HEK293 (cell line): Measurements from ENCODE around the gene IRF3.

Source experiments
- BCL11A ChIP-seq: fragments of 450-650 bp; formaldehyde crosslinking; IDR thresholded peaks from 2 replicates; pipeline ENCODE4 v1.5.1; 2016; ENCODE audit warnings: low read depth, missing biosample characterization, missing genetic modification characterization
- EGR2 ChIP-seq: fragments of 450-650 bp; formaldehyde crosslinking; IDR thresholded peaks from 2 replicates; pipeline ENCODE4 v1.5.1; 2016; ENCODE audit warnings: low read depth, missing biosample characterization, missing genetic modification characterization
- GLIS1 ChIP-seq: fragments of 450-650 bp; formaldehyde crosslinking; IDR thresholded peaks from 2 replicates; pipeline ENCODE4 v1.5.1; 2016; ENCODE audit warnings: missing biosample characterization, missing genetic modification characterization
- KLF8 ChIP-seq: fragments of 450-650 bp; formaldehyde crosslinking; IDR thresholded peaks from 2 replicates; pipeline ENCODE4 v1.5.1; 2016; ENCODE audit warnings: missing biosample characterization, missing genetic modification characterization
- OVOL3 ChIP-seq: fragments of 450-650 bp; formaldehyde crosslinking; IDR thresholded peaks from 2 replicates; pipeline ENCODE4 v1.5.1; 2016; ENCODE audit warnings: missing biosample characterization, missing genetic modification characterization
- PBX3 ChIP-seq: sonication (generic); formaldehyde crosslinking; IDR thresholded peaks from 2 replicates; pipeline ENCODE4 v1.8.1; 2022; ENCODE audit warnings: mild to moderate bottlenecking, moderate library complexity, missing genetic modification reagents
- PRDM1 ChIP-seq: fragments of 450-650 bp; formaldehyde crosslinking; IDR thresholded peaks from 2 replicates; pipeline ENCODE4; 2016; ENCODE audit warnings: missing biosample characterization, missing genetic modification characterization
- SETDB1 ChIP-seq: IDR thresholded peaks from one replicate; pipeline ENCODE4 v1.6.1; 2017; ENCODE audit warnings: mild to moderate bottlenecking, low read length, moderate library complexity, mixed read lengths; ENCODE audit not compliant: insufficient read length
- ZBTB1 ChIP-seq: fragments of 450-650 bp; formaldehyde crosslinking; IDR thresholded peaks from 2 replicates; pipeline ENCODE4 v1.5.1; 2016; ENCODE audit warnings: missing biosample characterization, missing genetic modification characterization
- ZBTB17 ChIP-seq: fragments of 450-650 bp; formaldehyde crosslinking; IDR thresholded peaks from 2 replicates; pipeline ENCODE4 v1.5.1; 2016; ENCODE audit warnings: missing biosample characterization, missing genetic modification characterization
- ZFHX2 ChIP-seq: fragments of 450-650 bp; formaldehyde crosslinking; conservative IDR thresholded peaks from 2 replicates; pipeline ENCODE4 v1.5.1; 2016; ENCODE audit warnings: missing biosample characterization, missing genetic modification characterization
- ZNF169 ChIP-seq: fragments of 450-650 bp; formaldehyde crosslinking; IDR thresholded peaks from 2 replicates; pipeline ENCODE4 v1.5.1; 2016; ENCODE audit warnings: missing biosample characterization, missing genetic modification characterization
- ZNF2 ChIP-seq: fragments of 450-650 bp; formaldehyde crosslinking; IDR thresholded peaks from 2 replicates; pipeline ENCODE4 v1.5.1; 2016; ENCODE audit warnings: missing biosample characterization, missing genetic modification characterization
- ZNF248 ChIP-seq: fragments of 450-650 bp; formaldehyde crosslinking; IDR thresholded peaks from 2 replicates; pipeline ENCODE4 v1.5.1; 2017; ENCODE audit warnings: missing biosample characterization, missing genetic modification characterization
- ZNF274 ChIP-seq, 2 experiments: fragments of 200-500 bp in 1 of 2; fragments of 450-650 bp in 1 of 2; sonication (Bioruptor generic) in 1 of 2; formaldehyde crosslinking in 1 of 2; IDR thresholded peaks; 2 replicates each; pipeline versions ENCODE4 v1.5.1 to v1.6.1; 2014 to 2016; ENCODE audit warnings: borderline replicate concordance in 1 of 2, inconsistent platforms in 1 of 2, low read length in 1 of 2, missing biosample characterization in 1 of 2, missing genetic modification characterization in 1 of 2
- ZNF302 ChIP-seq: fragments of 450-650 bp; formaldehyde crosslinking; IDR thresholded peaks from 2 replicates; pipeline ENCODE4 v1.5.1; 2016; ENCODE audit warnings: missing biosample characterization, missing genetic modification characterization, low read depth
- ZNF335 ChIP-seq: fragments of 450-650 bp; formaldehyde crosslinking; conservative IDR thresholded peaks from 2 replicates; pipeline ENCODE4 v1.5.1; 2016; ENCODE audit warnings: missing biosample characterization, missing genetic modification characterization
- ZNF37A ChIP-seq: fragments of 450-650 bp; IDR thresholded peaks from 2 replicates; pipeline ENCODE4 v1.5.1; 2018; ENCODE audit warnings: missing biosample characterization, missing genetic modification characterization
- ZNF404 ChIP-seq: fragments of 450-650 bp; formaldehyde crosslinking; IDR thresholded peaks from 2 replicates; pipeline ENCODE4 v1.5.1; 2017; ENCODE audit warnings: missing biosample characterization, missing genetic modification characterization
- ZNF433 ChIP-seq: fragments of 450-650 bp; formaldehyde crosslinking; IDR thresholded peaks from 2 replicates; pipeline ENCODE4 v1.5.1; 2016; ENCODE audit warnings: missing biosample characterization, missing genetic modification characterization, low read depth
- ZNF488 ChIP-seq: fragments of 450-650 bp; formaldehyde crosslinking; IDR thresholded peaks from 2 replicates; pipeline ENCODE4 v1.5.1; 2016; ENCODE audit warnings: missing biosample characterization, missing genetic modification characterization
- ZNF521 ChIP-seq: fragments of 450-650 bp; formaldehyde crosslinking; IDR thresholded peaks from 2 replicates; pipeline ENCODE4 v1.5.1; 2017; ENCODE audit warnings: missing biosample characterization, mild to moderate bottlenecking, missing genetic modification characterization
- ZNF530 ChIP-seq: fragments of 450-650 bp; formaldehyde crosslinking; IDR thresholded peaks from 2 replicates; pipeline ENCODE4 v1.5.1; 2016; ENCODE audit warnings: low read depth, missing biosample characterization, missing genetic modification characterization
- ZNF548 ChIP-seq: fragments of 450-650 bp; formaldehyde crosslinking; IDR thresholded peaks from 2 replicates; pipeline ENCODE4 v1.5.1; 2016; ENCODE audit warnings: missing biosample characterization, missing genetic modification characterization
- ZNF558 ChIP-seq: fragments of 450-650 bp; formaldehyde crosslinking; IDR thresholded peaks from 2 replicates; pipeline ENCODE4 v1.5.1; 2016; ENCODE audit warnings: missing biosample characterization, missing genetic modification characterization
- ZNF571 ChIP-seq: fragments of 450-650 bp; formaldehyde crosslinking; IDR thresholded peaks from 2 replicates; pipeline ENCODE4 v1.5.0; 2017; ENCODE audit warnings: missing biosample characterization, missing genetic modification characterization
- ZNF610 ChIP-seq: fragments of 450-650 bp; formaldehyde crosslinking; IDR thresholded peaks from 2 replicates; pipeline ENCODE4 v1.5.1; 2016; ENCODE audit warnings: missing biosample characterization, missing genetic modification characterization, borderline replicate concordance
- ZNF660 ChIP-seq: fragments of 450-650 bp; IDR thresholded peaks from 2 replicates; pipeline ENCODE4 v1.5.1; 2018; ENCODE audit warnings: missing biosample characterization, mild to moderate bottlenecking, missing genetic modification characterization
- ZNF76 ChIP-seq: fragments of 450-650 bp; formaldehyde crosslinking; IDR thresholded peaks from 2 replicates; pipeline ENCODE4; 2016; ENCODE audit warnings: low read depth, missing biosample characterization, missing genetic modification characterization, borderline replicate concordance
- ZNF791 ChIP-seq: fragments of 450-650 bp; formaldehyde crosslinking; IDR thresholded peaks from 2 replicates; pipeline ENCODE4 v1.5.1; 2016; ENCODE audit warnings: missing biosample characterization, missing genetic modification characterization
- TF ChIP-seq, protein P1 (sequence below): fragments of 450-650 bp; formaldehyde crosslinking; IDR thresholded peaks from 2 replicates; pipeline ENCODE4 v1.5.1; 2016; ENCODE audit warnings: missing biosample characterization, missing genetic modification characterization
- TF ChIP-seq, protein P2 (sequence below): fragments of 450-650 bp; formaldehyde crosslinking; IDR thresholded peaks from 2 replicates; pipeline ENCODE4 v1.5.1; 2017; ENCODE audit warnings: missing biosample characterization, missing genetic modification characterization
- TF ChIP-seq, protein P3 (sequence below): fragments of 450-650 bp; formaldehyde crosslinking; IDR thresholded peaks from 2 replicates; pipeline ENCODE4 v1.5.1; 2016; ENCODE audit warnings: missing biosample characterization, missing genetic modification characterization
- TF ChIP-seq, protein P4 (sequence below): fragments of 450-650 bp; IDR thresholded peaks from 2 replicates; pipeline ENCODE4 v1.5.1; 2018; ENCODE audit warnings: missing biosample characterization, missing genetic modification characterization

The IRF3 gene

GRCh38 chr19:49677231-49677900, 11.7 kb upstream of the IRF3 start, which contains the start of gene PRMT1 (continued):
- no peak for TF ChIP-seq ZNF274 (IDR thresholded peaks at IDR 0.05; ENCODE audit: low read length)
- no peak for TF ChIP-seq ZNF274 (tag by site-specific recombination; IDR thresholded peaks at IDR 0.05; ENCODE audit: borderline replicate concordance)
- TF ChIP-seq ZNF433 (tag by site-specific recombination) = no peak
- TF ChIP-seq, protein P1, sequence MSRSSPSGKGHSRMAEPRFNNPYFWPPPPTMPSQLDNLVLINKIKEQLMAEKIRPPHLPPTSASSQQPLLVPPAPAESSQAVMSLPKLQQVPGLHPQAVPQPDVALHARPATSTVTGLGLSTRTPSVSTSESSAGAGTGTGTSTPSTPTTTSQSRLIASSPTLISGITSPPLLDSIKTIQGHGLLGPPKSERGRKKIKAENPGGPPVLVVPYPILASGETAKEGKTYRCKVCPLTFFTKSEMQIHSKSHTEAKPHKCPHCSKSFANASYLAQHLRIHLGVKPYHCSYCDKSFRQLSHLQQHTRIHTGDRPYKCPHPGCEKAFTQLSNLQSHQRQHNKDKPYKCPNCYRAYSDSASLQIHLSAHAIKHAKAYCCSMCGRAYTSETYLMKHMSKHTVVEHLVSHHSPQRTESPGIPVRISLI = no peak
- TF ChIP-seq ZNF2 (tag by site-specific recombination) = peak; percentile 61; the same call in 1 of the 2 replicates
- no peak for TF ChIP-seq ZNF302 (tag by site-specific recombination)
- TF ChIP-seq ZNF530 = no peak
- TF ChIP-seq ZNF248 (tag by site-specific recombination) = no peak
- TF ChIP-seq ZNF558 (tag by site-specific recombination) = no peak
- TF ChIP-seq ZNF335 (tag by site-specific recombination) = peak; percentile 86
- TF ChIP-seq, protein P2, sequence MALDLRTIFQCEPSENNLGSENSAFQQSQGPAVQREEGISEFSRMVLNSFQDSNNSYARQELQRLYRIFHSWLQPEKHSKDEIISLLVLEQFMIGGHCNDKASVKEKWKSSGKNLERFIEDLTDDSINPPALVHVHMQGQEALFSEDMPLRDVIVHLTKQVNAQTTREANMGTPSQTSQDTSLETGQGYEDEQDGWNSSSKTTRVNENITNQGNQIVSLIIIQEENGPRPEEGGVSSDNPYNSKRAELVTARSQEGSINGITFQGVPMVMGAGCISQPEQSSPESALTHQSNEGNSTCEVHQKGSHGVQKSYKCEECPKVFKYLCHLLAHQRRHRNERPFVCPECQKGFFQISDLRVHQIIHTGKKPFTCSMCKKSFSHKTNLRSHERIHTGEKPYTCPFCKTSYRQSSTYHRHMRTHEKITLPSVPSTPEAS (tag by site-specific recombination) = 0 out of 2 replicates have a peak, but pooled peaks have one; percentile 27
- peak; percentile 86 for TF ChIP-seq GLIS1 (tag by site-specific recombination)
- TF ChIP-seq ZNF791 = no peak
- TF ChIP-seq KLF8 = peak; percentile 79
- TF ChIP-seq ZNF488 = no peak
- no peak for TF ChIP-seq ZNF37A
- TF ChIP-seq, protein P3, sequence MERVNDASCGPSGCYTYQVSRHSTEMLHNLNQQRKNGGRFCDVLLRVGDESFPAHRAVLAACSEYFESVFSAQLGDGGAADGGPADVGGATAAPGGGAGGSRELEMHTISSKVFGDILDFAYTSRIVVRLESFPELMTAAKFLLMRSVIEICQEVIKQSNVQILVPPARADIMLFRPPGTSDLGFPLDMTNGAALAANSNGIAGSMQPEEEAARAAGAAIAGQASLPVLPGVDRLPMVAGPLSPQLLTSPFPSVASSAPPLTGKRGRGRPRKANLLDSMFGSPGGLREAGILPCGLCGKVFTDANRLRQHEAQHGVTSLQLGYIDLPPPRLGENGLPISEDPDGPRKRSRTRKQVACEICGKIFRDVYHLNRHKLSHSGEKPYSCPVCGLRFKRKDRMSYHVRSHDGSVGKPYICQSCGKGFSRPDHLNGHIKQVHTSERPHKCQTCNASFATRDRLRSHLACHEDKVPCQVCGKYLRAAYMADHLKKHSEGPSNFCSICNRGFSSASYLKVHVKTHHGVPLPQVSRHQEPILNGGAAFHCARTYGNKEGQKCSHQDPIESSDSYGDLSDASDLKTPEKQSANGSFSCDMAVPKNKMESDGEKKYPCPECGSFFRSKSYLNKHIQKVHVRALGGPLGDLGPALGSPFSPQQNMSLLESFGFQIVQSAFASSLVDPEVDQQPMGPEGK (tag by site-specific recombination) = peak; percentile 100
- TF ChIP-seq ZNF404 (tag by site-specific recombination) = no peak
- no peak for TF ChIP-seq OVOL3
- peak; percentile 78 for TF ChIP-seq ZNF76 (tag by site-specific recombination)
- no peak for TF ChIP-seq ZBTB1 (tag by site-specific recombination)
- no peak for TF ChIP-seq ZNF548 (tag by site-specific recombination)
- no peak for TF ChIP-seq PBX3 (CRISPR knock-in tag)
- no peak for TF ChIP-seq ZNF660
- TF ChIP-seq SETDB1 = no peak
- peak; percentile 79 for TF ChIP-seq ZNF610 (tag by site-specific recombination)
- TF ChIP-seq EGR2 (tag by site-specific recombination) = peak; percentile 92
- no peak for TF ChIP-seq PRDM1 (tag by site-specific recombination)
- no peak; the same call in 1 of the 2 replicates for TF ChIP-seq ZNF169 (tag by site-specific recombination)
- peak; percentile 7; the same call in 1 of the 2 replicates for TF ChIP-seq ZBTB17
- TF ChIP-seq, protein P4, sequence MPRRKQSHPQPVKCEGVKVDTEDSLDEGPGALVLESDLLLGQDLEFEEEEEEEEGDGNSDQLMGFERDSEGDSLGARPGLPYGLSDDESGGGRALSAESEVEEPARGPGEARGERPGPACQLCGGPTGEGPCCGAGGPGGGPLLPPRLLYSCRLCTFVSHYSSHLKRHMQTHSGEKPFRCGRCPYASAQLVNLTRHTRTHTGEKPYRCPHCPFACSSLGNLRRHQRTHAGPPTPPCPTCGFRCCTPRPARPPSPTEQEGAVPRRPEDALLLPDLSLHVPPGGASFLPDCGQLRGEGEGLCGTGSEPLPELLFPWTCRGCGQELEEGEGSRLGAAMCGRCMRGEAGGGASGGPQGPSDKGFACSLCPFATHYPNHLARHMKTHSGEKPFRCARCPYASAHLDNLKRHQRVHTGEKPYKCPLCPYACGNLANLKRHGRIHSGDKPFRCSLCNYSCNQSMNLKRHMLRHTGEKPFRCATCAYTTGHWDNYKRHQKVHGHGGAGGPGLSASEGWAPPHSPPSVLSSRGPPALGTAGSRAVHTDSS = no peak
- no peak for TF ChIP-seq ZNF571 (tag by site-specific recombination)
- TF ChIP-seq BCL11A (tag by site-specific recombination) = peak; percentile 63; the same call in 1 of the 2 replicates
- no peak for TF ChIP-seq ZNF521 (tag by site-specific recombination)
- peak; percentile 95 for TF ChIP-seq ZFHX2 (tag by site-specific recombination)
